Activated CD4-positive, alpha-beta T cell treated with anti-CD3 and anti-CD28 coated beads for 1 hour (primary cell): ENCODE measurements around the gene KIF11.

Source experiments
- DNase-seq: peaks from one replicate; pipeline ENCODE4 v3.0.0-alpha.2; 2020

KIF11 gene

GRCh38 chr10:92688573-92688926 is 95.6 kb downstream of the KIF11 start:
- no peak for DNase-seq

GRCh38 chr10:92688927-92689662 is 96.2 kb downstream of the KIF11 start:
- DNase-seq: no peak

- DNase-seq: no peak
These were observed 96.8 kb downstream of the KIF11 start, which contains the start of gene HHEX for GRCh38 chr10:92689663-92690210. Gene HHEX (plus strand): TSS chr10:92689955. CDS start chr10:92689987, 32 bp downstream.

GRCh38 chr10:92690211-92690914 is 97.4 kb downstream of the KIF11 start:
- DNase-seq: peak; percentile 41

GRCh38 chr10:92690915-92691590 is 98.1 kb downstream of the KIF11 start:
- no peak for DNase-seq

GRCh38 chr10:92691591-92692079 is 98.7 kb downstream of the KIF11 start:
- DNase-seq: no peak

- DNase-seq: no peak
These were observed 99.2 kb downstream of the KIF11 start for GRCh38 chr10:92692080-92692671.

- no peak for DNase-seq
These were observed 100.0 kb downstream of the KIF11 start for GRCh38 chr10:92692697-92693533.

GRCh38 chr10:92693534-92693893 is 100.6 kb downstream of the KIF11 start:
- DNase-seq: no peak

- no peak for DNase-seq
These were observed 103.0 kb downstream of the KIF11 start for GRCh38 chr10:92695679-92696605.

GRCh38 chr10:92696606-92697383 is 103.9 kb downstream of the KIF11 start:
- DNase-seq: no peak

GRCh38 chr10:92697663-92698511 is 105.0 kb downstream of the KIF11 start:
- no peak for DNase-seq

GRCh38 chr10:92699193-92699517 is 106.2 kb downstream of the KIF11 start:
- DNase-seq: no peak

GRCh38 chr10:92699518-92700381 is 106.8 kb downstream of the KIF11 start:
- DNase-seq: no peak

GRCh38 chr10:92702301-92702916 is 109.5 kb downstream of the KIF11 start:
- DNase-seq: no peak
